Esophagus (tissue), 2 donors: Measurements from ENCODE around the gene PACRG. TPM values are rescaled to one million over a fixed set of nuclear protein-coding genes. Genes with fewer than 3 reads are reported as not detected.

Source experiments
- H3K27ac ChIP-seq, 2 donors: one replicate each; pipeline ENCODE4 v1.5.1; 2013; ENCODE audit warnings: low read depth in 2 of 2, mild to moderate bottlenecking in 2 of 2, inconsistent platforms in 1 of 2, low read length in 1 of 2, moderate library complexity in 1 of 2
- H3K27me3 ChIP-seq, 2 donors: one replicate each; pipeline ENCODE4 v1.6.1; 2013; ENCODE audit warnings: low read length in 2 of 2, control low read depth in 1 of 2, mild to moderate bottlenecking in 1 of 2; ENCODE audit not compliant: insufficient read depth in 2 of 2, control insufficient read depth in 1 of 2
- H3K36me3 ChIP-seq, 2 donors: one replicate each; pipeline ENCODE4 v1.6.1; 2013; ENCODE audit warnings: low read length in 1 of 2; ENCODE audit not compliant: control insufficient read depth in 2 of 2, insufficient read depth in 2 of 2
- H3K4me1 ChIP-seq, 2 donors: one replicate each; pipeline ENCODE4 v1.6.1; 2013; ENCODE audit warnings: low read length in 1 of 2; ENCODE audit not compliant: control insufficient read depth in 2 of 2, insufficient read depth in 2 of 2
- H3K4me3 ChIP-seq, 2 donors: one replicate each; pipeline ENCODE4 v1.5.1; 2013; ENCODE audit warnings: low read length in 2 of 2, mild to moderate bottlenecking in 2 of 2, low read depth in 1 of 2, moderate library complexity in 1 of 2
- H3K9me3 ChIP-seq, 2 donors: one replicate each; pipeline ENCODE4 v1.6.1; 2013; ENCODE audit warnings: mild to moderate bottlenecking in 2 of 2, low read depth in 1 of 2, low read length in 1 of 2, moderate library complexity in 1 of 2; ENCODE audit not compliant: control insufficient read depth in 2 of 2, insufficient read depth in 1 of 2
- WGBS, 2 donors: extraction: QIAGEN DNeasy Blood & Tissue Kit; methylation state at CpG; one replicate each; pipeline ENCODE4 v1.1.7; 2013; 5-methylcytosine and 5-hydroxymethylcytosine counted together
- polyA plus RNA-seq, 2 donors: library from polyadenylated mRNA; stranded (reverse); fragments of 200-250 nt; gene quantifications; one replicate each; pipeline ENCODE4 v1.2.3, GENCODE V29; 2013
- donor health status: healthy with polysubstance abuse.
- donor health status: Bipolar disorder and iron deficiency.

PACRG gene
- polyA plus RNA-seq, 2 donors: 0.39 to 0.44 TPM

DNA sequence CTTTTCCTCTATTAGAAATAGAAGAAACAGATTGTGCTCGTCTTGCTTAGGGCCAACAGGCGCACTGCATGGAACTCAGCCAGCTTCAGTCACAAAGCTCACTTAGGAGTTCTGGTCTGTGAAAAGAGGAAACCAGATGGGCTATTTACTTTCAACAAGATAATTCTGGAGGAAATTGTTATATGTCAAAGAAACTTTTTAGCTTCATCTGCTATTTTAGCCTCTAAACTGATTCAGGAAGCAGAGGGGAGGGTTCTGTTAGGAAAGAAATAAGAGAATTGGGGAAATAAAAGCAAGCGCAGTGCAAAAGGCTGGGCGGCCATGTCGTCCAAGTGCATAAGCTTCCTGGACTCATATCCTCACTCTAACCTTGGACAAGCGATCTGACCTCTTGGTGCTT lies 21.5 kb upstream of the PACRG start:
- H3K4me1 ChIP-seq: no peaks in the 10 kb centered on the region
- no peak overlapping the region for H3K4me3 ChIP-seq
- H3K36me3 ChIP-seq: no peaks in the 10 kb centered on the region
- no peaks in the 10 kb centered on the region for H3K27me3 ChIP-seq
- H3K27ac ChIP-seq: no peak overlapping the region
- WGBS, 2 donors: 42 to 43% methylated on average over 6 of the region's 6 CpGs
- H3K9me3 ChIP-seq: no peaks in the 10 kb centered on the region

GRCh38 chr6:162708971-162709370 lies 18.8 kb upstream of the PACRG start:
- Histone ChIP-seq H3K27me3 (no peaks in the 10 kb centered on the region), H3K27ac (no peak overlapping the region), H3K9me3 (no peaks in the 10 kb centered on the region), H3K4me1 (no peaks in the 10 kb centered on the region), H3K36me3 (no peaks in the 10 kb centered on the region), H3K4me3 (no peak overlapping the region)
- 93 to 96% methylated on average over 6 of the region's 6 CpGs for WGBS, 2 donors

DNA sequence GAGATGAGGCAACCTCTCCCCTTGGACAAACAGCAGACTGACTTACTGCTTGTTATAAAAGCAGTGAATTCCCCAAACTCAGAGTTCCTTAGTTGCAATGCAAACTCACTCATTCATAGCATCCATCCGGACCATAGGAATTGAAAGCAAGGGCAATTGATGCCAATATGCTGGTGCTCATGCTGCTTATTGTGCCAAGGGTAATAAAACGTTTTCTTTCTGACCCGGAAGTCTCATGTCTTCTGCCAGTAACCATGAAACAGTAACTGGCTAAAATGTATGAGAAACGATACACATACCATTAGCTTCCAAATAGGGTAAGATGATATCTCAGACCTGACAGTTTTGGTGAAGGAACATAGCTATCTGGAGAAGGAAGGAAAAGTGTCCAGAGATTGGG lies 18.3 kb upstream of the PACRG start:
- Histone ChIP-seq H3K9me3 (no peaks in the 10 kb centered on the region), H3K4me3 (no peak overlapping the region), H3K27me3 (no peaks in the 10 kb centered on the region), H3K36me3 (no peaks in the 10 kb centered on the region), H3K4me1 (no peaks in the 10 kb centered on the region), H3K27ac (no peak overlapping the region)
- WGBS, 2 donors: 83 to 91% methylated on average over 4 of the region's 4 CpGs

DNA sequence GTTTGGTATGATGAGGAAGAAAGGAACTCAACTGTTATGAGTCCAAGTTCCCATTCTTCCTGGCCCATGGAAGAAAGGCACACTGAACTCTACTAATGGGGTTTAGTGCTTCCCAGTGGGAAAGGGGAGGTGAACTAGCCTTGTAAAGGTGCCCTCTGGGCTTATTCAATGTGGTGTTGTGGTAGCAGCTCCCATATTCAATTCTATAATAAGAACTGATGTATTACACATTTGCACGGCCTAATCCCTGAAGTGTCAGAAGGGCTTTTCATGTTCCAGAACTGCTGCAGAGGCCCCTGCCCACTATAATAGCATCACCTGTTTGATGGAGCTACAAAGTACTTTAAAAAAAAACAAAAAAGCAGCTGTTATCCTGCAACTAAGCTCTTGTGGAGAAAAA lies 17.4 kb upstream of the PACRG start:
- no peaks in the 10 kb centered on the region for H3K9me3 ChIP-seq
- no peaks in the 10 kb centered on the region for H3K4me1 ChIP-seq
- H3K36me3 ChIP-seq: no peaks in the 10 kb centered on the region
- no peak overlapping the region for H3K4me3 ChIP-seq
- 90 to 93% methylated on average over 1 of the region's 1 CpG for WGBS, 2 donors
- no peak overlapping the region for H3K27ac ChIP-seq
- no peaks in the 10 kb centered on the region for H3K27me3 ChIP-seq

- Histone ChIP-seq H3K27ac (no peak overlapping the region), H3K9me3 (no peaks in the 10 kb centered on the region), H3K4me1 (no peaks in the 10 kb centered on the region), H3K36me3 (no peaks in the 10 kb centered on the region), H3K4me3 (no peak overlapping the region), H3K27me3 (no peaks in the 10 kb centered on the region)
- WGBS, 2 donors: 90 to 95% methylated on average over 2 of the region's 2 CpGs
These were observed 16.8 kb upstream of the PACRG start for GRCh38 chr6:162710936-162711335.

DNA sequence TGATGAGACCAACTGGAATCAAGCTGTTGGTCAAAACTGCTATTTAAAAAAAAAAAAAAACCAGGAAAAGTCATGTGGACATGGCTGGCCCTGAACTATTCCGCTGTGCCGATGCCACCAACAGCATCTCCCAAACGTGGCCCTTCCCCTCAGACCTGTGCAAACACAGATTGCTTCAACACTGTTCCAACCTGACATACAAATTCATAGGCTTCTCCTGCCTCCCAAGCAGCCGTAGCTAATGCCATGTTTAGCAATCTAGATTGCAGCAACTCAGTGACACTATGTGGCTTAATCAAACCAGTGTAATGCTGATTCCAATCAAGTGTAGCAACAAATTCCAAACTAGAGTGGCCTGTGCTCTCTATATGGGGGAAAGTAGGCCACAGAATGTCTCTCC lies 16.4 kb upstream of the PACRG start:
- WGBS, 2 donors: 91 to 95% methylated on average over 4 of the region's 4 CpGs
- Histone ChIP-seq H3K4me3 (no peak overlapping the region), H3K9me3 (no peaks in the 10 kb centered on the region), H3K4me1 (no peaks in the 10 kb centered on the region), H3K27me3 (no peaks in the 10 kb centered on the region), H3K27ac (no peak overlapping the region), H3K36me3 (no peaks in the 10 kb centered on the region)

DNA sequence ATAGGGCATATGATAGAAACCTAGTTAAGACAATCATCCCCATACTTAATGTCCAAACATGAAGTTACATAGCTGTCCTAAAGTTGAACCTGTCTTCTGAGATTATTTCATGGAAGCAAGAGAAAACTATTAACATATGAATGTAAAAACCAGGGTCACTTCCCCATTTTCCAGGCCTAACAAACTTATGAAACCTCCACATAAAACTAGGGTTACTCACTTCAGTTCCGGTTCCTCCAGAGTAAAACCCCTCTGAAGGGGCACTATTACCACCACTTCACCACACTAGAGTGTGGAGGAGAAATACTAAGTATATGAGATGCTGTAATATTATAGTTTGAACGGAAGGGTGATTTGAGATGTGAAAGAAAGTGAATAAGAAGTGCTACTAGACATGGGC lies 15.1 kb upstream of the PACRG start:
- H3K27ac ChIP-seq: no peak overlapping the region
- WGBS, 2 donors: 90 to 91% methylated on average over 2 of the region's 2 CpGs
- H3K9me3 ChIP-seq: no peaks in the 10 kb centered on the region
- no peaks in the 10 kb centered on the region for H3K36me3 ChIP-seq
- H3K4me3 ChIP-seq: no peak overlapping the region
- H3K4me1 ChIP-seq: no peaks in the 10 kb centered on the region
- no peaks in the 10 kb centered on the region for H3K27me3 ChIP-seq

- H3K27me3 ChIP-seq: no peaks in the 10 kb centered on the region
- no peaks in the 10 kb centered on the region for H3K36me3 ChIP-seq
- no peak overlapping the region for H3K27ac ChIP-seq
- 81 to 85% methylated on average over 13 of the region's 13 CpGs for WGBS, 2 donors
- H3K9me3 ChIP-seq: no peaks in the 10 kb centered on the region
- no peaks in the 10 kb centered on the region for H3K4me1 ChIP-seq
- H3K4me3 ChIP-seq: no peak overlapping the region
These were observed 13.6 kb upstream of the PACRG start for GRCh38 chr6:162713974-162714780.

GRCh38 chr6:162715601-162716000 lies 12.2 kb upstream of the PACRG start:
- Histone ChIP-seq H3K27me3 (no peaks in the 10 kb centered on the region), H3K27ac (no peak overlapping the region), H3K36me3 (no peaks in the 10 kb centered on the region), H3K4me3 (no peak overlapping the region), H3K4me1 (no peaks in the 10 kb centered on the region), H3K9me3 (no peaks in the 10 kb centered on the region)
- 92 to 97% methylated on average over 6 of the region's 6 CpGs for WGBS, 2 donors

- Histone ChIP-seq H3K4me3 (no peak overlapping the region), H3K9me3 (no peaks in the 10 kb centered on the region), H3K36me3 (no peaks in the 10 kb centered on the region), H3K27me3 (no peaks in the 10 kb centered on the region), H3K4me1 (no peaks in the 10 kb centered on the region), H3K27ac (no peak overlapping the region)
- 80 to 96% methylated on average over 1 of the region's 1 CpG for WGBS, 2 donors
These were observed 8.2 kb upstream of the PACRG start for GRCh38 chr6:162719528-162719927.
